Activated naive CD8-positive, alpha-beta T cell treated with anti-CD3 and anti-CD28 coated beads, Interleukin-2, amount 50 U/mL, for 16 hours (primary cell): ENCODE data around the gene SLC7A9.

Experiments used
- DNase-seq: peaks from one replicate; pipeline ENCODE4 v3.0.0-alpha.2; 2020; ENCODE audit warnings: low read depth, low spot score

Gene SLC7A9

GRCh38 chr19:32869369-32869965, at the start of gene SLC7A9:
Gene SLC7A9 (minus strand): TSS chr19:32869767. CDS start chr19:32868534, 1,233 bp downstream.
- no peak for DNase-seq

GRCh38 chr19:32919365-32919764, 49.8 kb upstream of the SLC7A9 start:
- no peak for DNase-seq

GRCh38 chr19:32917616-32917996, 48.0 kb upstream of the SLC7A9 start:
- DNase-seq: no peak

- no peak for DNase-seq
Observed at GRCh38 chr19:32916969-32917615, 47.5 kb upstream of the SLC7A9 start.

- DNase-seq: no peak
Observed at GRCh38 chr19:32914879-32915660, 45.5 kb upstream of the SLC7A9 start.

- no peak for DNase-seq
Observed at GRCh38 chr19:32911467-32911866, 41.9 kb upstream of the SLC7A9 start.

- no peak for DNase-seq
Observed at GRCh38 chr19:32910874-32911273, 41.3 kb upstream of the SLC7A9 start.

GRCh38 chr19:32910094-32910493, 40.5 kb upstream of the SLC7A9 start:
- DNase-seq: no peak

GRCh38 chr19:32909257-32909656, 39.7 kb upstream of the SLC7A9 start:
- no peak for DNase-seq

- DNase-seq: no peak
Observed at GRCh38 chr19:32908641-32909190, 39.1 kb upstream of the SLC7A9 start.

- DNase-seq: no peak
Observed at GRCh38 chr19:32902448-32902847, 32.9 kb upstream of the SLC7A9 start.

GRCh38 chr19:32901504-32902161, 32.1 kb upstream of the SLC7A9 start:
- no peak for DNase-seq

GRCh38 chr19:32896516-32897214, 27.1 kb upstream of the SLC7A9 start:
- no peak for DNase-seq

- no peak for DNase-seq
Observed at GRCh38 chr19:32895384-32895783, 25.8 kb upstream of the SLC7A9 start.

GRCh38 chr19:32891609-32892008, 22.0 kb upstream of the SLC7A9 start:
- no peak for DNase-seq

- no peak for DNase-seq
Observed at GRCh38 chr19:32890841-32891240, 21.3 kb upstream of the SLC7A9 start.

GRCh38 chr19:32890326-32890725, 20.8 kb upstream of the SLC7A9 start:
- DNase-seq: no peak

GRCh38 chr19:32889137-32889934, 19.8 kb upstream of the SLC7A9 start:
- no peak for DNase-seq

- no peak for DNase-seq
Observed at GRCh38 chr19:32887572-32888215, 18.1 kb upstream of the SLC7A9 start.

GRCh38 chr19:32886241-32886640, 16.7 kb upstream of the SLC7A9 start:
- no peak for DNase-seq
